GM18511 (cell line): ENCODE results near the gene KLHDC4.
"Not testable (repeated sequence)": the region's sequence is repeated elsewhere in the genome, so short reads cannot be mapped to it uniquely, and the experiment has no call there.

Experiments
- ATAC-seq: cut with Tn5 transposase; IDR thresholded peaks from one replicate; pipeline ENCODE4 v1.9.1; 2021; ENCODE audit warnings: mild to moderate bottlenecking, moderate library complexity; ENCODE audit not compliant: unreplicated experiment

Gene KLHDC4

DNA sequence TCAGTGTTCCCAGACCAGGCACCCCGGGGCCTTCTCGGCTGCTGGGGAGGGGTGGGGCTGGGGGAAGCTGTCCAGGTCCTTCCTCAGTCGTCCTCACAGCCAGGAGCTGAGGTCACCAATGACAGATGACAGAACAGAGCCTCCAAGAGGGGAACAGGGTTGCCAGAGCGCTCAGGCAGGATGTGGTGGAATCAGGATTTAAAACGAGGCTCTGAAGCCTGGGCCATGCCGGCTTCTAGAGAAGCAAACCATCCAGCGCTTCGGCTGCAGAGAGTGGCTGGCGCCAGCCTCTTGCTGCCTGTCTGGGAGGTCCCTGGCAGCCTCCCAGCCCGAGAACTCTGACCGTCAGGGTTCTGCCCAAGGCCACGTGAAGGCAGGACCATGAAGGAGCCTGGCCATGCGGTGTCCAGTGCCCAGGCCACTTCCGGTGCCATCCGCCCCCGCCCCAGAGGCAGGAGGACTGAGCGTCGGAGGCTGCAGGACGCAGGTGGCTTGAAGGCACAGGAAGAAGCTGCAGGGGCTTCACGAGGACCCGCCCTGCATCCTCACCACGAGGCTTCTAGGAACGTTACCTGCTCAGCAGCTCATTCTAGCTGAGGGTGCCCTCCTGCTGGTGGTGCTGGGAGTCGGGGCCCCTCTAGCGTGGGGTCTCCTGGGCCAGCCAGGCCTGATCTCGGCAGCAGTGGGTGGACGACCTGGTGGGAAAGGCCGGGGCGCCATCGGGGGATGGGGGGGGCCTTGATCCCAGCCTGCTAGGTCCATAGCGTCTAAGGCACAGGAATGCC lies 78.5 kb downstream of the KLHDC4 start:
- ATAC-seq, result no peak

DNA sequence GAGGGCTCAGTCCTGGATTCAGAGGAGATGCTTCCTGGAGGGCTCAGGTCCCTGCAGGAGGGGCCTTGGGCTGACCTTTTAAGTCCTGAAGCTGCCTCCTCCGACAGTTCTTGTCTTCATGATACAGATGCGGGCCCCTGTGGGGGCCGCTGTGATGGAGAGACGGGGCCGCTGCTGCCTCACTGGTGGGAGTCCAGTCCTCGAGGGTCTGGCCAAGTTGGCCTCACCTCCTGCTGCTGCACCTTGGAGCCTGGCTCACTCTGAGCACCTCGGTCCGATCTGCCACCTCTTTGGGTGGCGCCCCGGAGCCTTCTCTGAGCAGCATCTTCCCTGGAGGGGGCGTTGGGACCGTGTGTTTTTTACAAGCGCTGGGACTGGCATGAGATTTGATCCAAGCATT lies 79.1 kb downstream of the KLHDC4 start:
- no peak for ATAC-seq

DNA sequence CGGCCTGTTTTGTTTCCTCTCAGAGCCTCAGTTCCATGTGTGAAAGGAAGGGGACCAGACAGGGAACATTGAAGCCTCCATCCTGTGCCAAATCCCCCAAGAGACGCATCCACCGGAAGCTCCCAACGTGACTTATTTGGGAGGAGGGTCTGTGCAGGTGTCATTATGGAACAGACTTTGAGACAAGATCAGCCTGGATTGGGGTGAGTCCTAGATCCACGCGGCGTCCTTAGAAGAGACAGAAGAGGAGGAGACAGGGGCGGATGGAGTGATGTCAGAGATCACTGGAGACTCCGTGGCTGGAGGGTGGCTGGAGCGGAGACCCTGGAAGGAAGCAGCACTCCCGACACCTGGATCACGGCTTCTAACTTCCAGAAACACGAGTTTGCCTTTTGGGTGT lies 80.0 kb downstream of the KLHDC4 start:
- ATAC-seq, result no peak

DNA sequence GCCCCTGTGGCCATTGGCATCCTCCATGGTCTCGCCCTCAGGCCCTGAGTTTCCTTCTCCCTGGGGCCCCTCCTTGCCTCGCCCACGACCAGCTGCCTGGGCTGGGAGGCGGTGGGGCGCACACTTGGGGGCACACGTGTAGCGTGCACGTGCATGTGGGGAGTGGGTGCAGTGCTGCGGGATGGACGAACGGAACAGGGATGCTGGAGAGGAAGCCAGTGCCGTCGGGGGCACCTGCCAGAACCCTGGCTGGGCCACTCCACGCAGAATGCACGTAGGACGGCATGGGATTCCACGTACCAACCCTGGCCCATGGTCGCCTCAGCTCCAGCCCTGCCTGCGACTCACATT lies 80.4 kb downstream of the KLHDC4 start:
- ATAC-seq, result no peak

DNA sequence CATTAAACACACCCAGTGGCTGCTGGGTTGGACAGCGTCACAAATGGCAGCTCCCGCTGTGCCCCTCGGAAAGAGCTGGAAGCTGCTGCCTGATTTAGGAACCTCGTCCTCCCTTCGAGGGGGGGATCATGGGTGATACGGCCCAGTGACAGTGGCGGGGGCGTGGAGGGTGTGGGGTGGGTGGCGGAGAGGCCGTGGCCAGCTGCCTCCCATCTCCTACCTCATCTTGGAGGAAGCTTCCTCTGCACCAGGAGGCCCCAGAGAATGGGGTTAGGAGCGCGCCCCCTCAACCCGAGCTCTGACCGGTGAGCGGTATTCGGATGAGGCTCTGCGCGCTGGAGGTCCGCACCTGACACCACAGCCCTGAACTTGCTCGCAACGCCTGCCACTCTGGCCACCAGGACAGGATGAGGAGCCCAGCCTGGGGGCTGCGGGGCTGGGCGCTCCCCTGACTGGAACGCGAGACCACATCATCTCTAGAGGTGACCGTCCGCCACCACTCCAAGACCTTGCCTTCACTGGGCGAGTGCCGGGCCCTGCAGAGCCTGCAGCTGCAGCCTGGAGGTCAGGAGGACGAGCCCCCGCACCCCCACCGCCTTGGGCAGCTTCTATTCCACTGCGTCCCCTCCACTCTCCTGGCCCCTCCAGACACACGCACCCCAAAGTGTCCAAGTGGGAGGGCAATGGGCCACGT lies 80.9 kb downstream of the KLHDC4 start:
- ATAC-seq, result no peak

DNA sequence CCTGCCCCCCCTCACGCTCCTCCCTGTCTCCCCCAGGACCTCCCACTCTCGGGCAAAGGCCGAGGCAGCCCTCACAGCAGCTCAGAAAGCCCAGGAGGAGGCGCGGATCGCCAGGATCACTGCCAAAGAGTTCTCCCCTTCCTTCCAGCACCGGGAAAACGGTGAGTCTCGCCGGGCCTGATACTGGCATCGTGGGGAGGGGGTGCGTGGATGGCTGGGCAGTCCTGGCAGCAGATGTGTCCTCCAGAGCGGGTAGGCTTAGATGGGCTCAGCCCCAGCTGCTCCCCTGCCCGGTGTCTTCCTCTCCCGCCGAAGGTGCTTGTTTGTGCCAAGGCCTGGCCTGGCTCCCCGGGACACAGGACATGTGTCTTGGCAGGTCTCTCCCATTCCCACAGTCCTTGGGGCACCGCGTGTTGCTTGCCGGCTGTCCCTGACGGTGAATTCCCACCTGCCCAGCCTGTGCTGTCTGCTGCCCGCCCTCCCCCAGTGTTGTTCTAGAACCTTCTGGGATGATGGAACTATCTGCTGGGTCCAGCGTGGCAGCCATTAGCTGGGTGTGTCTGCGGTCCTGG lies 81.6 kb downstream of the KLHDC4 start:
- no peak for ATAC-seq

DNA sequence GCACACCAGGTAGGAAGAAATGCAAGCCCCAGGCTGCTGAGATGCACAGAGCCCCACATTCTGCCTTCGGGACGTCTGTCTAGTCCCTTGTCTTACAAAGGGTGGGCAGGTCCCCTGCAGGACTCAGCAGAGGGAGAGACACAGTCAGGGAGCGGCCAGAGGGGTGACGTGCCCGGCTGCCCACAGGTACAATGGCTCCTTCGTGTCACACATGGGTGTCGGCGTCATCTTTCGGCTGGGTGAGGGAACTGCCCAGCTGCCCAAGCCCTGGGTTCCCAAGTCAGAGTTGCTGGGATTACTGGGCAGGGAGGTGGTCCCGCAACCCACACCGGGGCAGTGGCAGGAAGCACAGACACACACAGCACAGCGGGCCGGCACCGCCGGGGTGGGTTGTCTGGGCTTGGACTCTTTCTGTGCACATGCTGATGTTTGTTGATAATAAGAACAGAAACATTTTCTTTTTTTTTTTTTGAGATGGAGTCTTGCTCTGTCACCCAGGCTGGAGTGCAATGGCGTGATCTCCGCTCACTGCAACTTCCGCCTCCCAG lies 82.9 kb downstream of the KLHDC4 start:
- ATAC-seq, result no peak

DNA sequence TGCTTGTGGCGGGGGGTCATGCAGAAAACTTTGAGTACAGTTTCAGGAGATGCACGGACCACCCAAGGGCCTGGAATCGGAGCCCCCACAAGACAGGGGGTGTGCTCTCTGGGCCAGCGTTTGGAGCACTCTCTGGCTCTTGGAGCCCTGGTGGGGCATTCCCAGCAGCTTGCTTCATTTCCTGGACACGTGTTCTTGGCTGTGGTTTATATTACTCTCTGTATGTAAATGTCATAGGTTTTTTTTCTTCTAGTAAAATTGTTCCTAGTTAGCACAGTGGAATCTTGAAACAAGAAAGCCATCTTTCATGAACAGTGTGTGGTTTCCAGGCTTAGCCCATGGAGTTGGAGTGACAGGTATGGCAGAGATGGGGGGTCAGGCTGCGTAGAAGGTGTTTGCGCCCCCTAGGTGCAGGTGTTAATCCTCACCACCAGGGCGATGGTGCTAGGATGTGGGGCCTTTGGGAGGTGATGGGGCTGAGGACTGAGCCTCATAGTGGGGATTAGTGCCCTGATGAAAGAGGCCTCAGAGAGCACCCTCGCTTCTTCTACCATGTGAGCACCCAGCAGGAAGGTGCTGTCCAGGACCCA lies 83.7 kb downstream of the KLHDC4 start:
- ATAC-seq, result no peak

DNA sequence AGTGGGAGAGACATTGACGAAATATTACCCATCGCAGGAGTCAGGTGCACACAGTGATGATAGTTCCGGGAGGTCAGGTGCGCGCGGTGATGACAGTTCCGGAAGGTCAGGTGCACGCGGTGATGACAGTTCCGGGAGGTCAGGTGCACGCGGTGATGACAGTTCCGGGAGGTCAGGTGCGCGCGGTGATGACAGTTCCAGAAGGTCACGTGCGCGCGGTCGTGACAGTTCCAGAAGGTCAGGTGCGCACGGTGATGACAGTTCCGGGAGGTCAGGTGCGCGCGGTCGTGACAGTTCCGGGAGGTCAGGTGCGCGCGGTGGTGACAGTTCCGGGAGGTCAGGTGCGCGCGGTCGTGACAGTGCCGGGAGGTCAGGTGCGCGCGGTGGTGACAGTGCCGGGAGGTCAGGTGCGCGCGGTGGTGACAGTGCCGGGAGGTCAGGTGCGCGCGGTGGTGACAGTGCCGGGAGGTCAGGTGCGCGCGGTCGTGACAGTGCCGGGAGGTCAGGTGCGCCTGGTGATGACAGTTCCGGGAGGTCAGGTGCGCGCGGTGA lies 84.7 kb downstream of the KLHDC4 start:
- ATAC-seq, result not testable (repeated sequence)

DNA sequence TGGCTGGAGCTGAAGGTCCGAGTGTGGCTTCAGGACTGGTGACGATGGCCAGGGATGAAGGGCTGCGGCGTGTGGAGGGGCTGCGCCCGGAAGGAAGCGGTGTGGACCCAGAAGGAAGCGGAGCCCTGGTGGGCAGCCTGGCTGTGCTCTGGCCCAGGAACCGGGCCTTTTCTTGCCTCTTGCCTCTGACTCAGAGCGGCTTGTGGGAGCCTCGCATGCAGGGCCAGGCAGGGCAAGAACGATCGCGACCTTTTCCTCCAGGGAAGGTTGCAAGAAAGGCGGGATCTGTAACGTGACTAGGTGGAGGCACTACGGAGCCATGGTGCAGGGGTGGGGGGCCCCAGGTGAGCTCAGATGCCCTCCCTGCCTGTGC lies 85.5 kb downstream of the KLHDC4 start:
- no peak for ATAC-seq

DNA sequence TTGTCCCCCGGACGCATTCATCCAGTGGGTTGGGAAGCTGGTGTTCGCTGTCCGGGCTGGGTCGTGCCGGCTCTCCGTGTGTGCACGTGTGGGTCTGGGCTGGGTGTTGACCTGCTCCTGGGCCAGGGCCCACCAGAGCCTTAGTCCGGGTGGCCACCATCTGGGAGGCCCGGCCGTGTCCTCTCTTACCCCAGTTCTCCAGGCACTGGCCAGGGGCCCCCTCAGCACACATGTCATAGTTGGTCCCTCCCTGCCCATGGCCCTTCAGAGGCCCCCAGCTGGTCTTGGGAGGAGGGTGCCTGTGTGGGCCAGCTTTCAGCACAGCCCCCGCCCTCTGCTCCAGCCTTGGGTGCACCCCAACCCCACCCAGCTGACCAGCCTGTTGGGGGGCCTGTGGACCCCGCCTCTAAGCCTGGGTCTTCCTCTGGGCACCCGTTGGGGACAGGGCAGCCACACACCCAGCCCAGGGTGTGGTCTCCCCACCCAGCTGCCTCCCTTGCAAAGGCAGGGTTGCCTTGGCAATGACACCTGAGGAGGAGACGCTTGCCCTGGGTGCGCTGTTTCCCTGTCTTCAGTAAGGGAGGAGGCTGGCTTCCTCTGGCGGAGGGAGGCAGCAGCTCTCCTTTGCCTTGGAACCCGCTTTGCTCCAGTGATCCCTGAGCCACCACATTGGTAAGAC lies 86.1 kb downstream of the KLHDC4 start:
- ATAC-seq, result no peak

DNA sequence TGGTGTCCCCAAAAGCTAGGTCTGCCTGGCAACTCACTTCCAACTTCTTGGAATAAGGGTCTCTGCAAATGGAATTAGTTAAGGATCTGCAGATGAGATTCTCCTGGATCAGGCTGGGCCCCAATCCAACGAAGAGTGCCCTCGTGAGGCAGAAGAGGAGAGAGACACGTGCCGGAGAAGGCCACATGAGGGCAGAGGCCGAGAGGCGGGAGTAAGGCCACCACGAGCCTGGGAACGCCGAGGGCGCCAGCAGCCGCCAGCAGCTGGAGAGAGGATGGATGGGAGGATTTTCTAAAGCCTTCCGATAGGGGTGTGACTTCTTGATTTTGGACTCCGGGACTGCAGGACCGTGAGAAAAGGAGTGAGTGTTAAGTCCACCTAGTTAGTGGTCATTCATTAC lies 87.2 kb downstream of the KLHDC4 start:
- no peak for ATAC-seq

DNA sequence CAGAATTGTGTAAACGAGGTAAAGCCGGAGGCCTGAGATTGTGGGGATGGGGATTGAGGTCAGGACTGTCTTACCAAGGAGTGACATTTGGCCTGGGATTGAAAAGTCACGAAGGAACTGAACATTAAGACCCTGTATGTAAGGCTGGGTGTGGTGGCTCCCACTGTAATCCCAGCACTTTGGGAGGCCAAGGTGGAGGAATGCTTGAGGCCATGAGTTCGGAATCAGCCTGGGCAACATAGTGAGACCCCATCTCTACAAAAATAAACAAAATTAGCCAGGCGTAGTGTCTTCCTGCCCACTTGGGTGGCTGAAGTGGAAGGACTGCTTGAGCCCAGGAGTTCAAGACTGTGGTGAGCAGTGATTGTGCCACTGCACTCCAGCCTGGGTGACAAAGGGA lies 88.0 kb downstream of the KLHDC4 start:
- no peak for ATAC-seq

DNA sequence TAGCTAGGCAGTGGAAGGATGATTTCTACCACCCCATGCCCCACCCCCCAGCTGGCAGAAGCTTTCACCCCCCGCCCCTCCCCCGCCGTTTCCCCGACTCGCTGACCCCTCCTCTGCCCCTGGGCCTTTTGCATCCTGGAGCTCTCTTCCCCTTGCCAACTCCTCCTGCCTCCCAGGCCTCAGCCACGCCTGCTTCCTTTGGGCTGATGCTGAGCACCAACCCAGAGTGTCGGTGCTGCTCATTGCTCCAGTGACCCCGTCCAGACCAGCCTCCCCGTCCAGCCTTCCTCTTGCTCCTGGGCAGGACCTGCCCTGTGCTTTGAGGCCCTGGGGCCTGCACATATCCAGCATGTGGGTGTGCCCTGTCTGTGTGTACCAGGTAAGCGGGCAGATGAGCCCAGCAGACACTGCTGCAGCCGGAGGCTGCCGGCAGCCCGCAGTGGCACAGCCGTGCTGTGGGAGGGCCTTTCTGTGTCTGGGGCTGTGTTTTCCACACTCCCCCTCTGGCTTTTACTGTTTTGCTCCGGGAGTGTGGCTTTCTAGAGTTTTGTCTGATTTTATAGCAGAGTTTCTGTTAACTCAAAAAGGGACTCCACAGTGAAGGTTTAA lies 90.6 kb downstream of the KLHDC4 start:
- ATAC-seq, result no peak

DNA sequence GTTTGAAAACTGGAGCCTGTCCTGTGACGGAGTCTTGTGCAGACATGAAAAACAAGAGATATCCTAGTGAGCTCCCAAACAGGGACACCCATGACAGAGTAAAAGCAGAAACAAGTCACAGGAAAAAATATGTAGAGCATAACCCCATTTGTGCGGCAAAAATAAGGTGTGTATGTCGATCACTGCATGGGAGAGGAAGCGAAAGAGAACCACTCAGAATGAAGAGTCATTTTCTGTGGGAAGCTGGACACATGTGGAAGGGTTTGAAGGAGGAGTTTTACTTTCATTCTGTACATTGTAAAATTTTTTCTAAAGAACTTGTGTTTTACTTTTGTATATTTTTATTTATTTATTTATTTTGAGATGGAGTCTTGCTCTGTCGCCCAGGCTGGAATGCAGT lies 91.4 kb downstream of the KLHDC4 start:
- no peak for ATAC-seq

DNA sequence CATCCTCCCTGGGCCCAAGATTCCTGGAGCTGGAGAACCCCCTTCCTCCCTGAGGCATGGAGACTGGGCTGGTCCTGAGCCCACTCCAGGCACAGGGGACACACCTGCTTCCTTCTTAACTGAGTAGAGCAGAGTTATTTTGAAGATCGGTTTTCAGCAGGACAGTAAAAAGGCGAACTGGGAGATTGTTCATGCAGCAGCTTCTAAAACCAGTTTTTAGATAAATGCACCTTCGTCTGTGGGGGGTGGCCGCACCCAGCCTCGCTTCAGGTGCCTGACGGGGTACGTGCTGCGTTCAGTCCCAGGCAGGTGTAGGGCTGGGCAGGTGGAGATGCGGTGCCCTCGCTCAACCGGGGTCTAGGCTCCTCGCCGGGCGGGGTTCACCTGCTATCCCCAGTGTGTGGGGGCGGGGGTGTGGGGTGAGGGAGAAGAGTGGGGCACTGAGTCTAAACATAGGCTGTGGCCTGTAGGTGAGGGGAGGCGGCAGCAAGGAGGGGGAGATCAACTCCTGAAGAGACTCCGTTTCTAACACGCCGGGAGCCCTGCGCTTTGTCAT lies 94.0 kb downstream of the KLHDC4 start:
- no peak for ATAC-seq

DNA sequence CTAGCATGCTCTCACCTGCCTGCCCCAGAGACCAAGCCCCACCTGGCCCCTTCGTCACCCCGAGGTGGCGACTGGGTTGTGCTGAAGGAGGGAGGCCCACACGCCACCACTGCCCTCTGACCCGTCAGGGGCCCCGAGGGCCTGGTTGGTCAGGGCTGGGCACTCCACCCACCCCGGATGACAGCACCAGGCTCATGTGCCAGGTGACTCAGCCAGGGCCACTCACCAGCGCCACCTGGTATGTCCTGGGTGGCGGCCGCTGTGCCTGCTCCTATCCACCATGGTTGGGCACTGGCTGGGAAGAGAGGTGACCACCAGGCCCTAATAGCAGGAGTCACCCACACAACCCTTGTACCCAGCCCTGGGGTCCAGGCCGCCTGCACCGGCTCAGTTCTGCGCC lies 94.6 kb downstream of the KLHDC4 start:
- ATAC-seq, result no peak

DNA sequence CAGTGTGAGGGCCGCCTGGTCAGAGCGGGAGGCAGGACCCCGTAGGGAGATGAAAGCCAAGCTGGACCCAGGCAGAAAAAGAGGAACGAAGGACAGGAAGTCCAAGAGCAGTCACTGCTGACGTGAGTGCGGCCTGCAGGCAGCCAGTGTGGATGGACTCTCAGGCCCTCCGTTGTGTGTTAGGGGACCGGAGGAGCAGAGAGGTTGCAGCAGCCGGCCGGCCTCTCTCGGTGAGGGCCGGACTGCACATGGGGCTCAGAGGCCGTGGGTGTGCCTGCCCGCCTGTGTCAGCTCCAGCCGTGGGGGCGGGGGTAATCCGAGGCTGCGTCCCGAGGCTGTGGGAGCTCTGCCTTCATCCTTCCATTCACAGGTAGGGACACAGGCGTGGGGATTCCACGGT lies 96.1 kb downstream of the KLHDC4 start:
- no peak for ATAC-seq

DNA sequence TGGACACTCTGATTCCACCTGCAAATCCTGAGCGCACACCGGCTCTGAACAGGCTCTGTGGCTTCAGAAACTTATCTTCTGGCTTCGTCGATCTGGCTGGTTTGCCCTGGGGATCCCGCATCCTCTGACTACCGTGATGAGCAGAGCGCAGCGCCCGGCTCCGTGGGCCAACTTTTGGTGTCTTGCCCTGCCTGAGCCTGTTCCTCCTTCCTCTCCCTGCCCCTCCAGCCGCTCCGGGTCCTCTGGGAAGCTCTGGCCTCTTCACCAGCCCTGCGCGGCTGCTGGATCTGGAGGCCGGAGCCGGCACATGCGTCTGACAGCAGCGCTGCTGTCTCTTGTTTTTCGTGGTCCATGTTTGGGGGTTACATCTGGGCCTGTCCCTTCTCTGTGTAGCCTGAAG lies 97.8 kb downstream of the KLHDC4 start:
- no peak for ATAC-seq

DNA sequence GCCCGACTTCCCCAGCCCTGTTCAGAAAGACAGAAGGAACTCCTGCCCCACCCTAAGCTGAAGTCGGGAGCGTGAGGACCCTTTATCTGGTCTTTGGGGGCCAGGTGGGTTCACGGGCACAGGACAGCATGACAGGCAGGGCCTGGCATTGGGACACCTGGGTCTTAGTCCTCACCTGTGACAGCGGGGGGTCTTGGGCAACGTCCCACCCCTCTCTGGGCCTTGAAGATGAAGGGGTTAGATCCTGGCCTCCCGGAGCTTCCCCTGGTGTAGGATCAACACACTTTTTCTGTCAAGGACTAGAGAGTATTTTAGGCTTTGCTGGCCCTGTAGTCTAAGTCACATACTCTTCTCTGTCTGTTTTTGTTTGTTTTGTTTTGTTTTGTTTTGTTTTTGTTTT lies 98.3 kb downstream of the KLHDC4 start:
- ATAC-seq, result no peak
